MM.1S (cell line): ENCODE data around the gene LIFR.

Experiments used
- EZH2 ChIP-seq: fragments of 300-600 bp; sonication (generic); optimal IDR thresholded peaks from 2 replicates; pipeline ENCODE3; 2017; ENCODE audit warnings: low read depth, mild to moderate bottlenecking, antibody characterized with exemption, low read length, mixed read lengths
- EZH2phosphoT487 ChIP-seq: fragments of 300-600 bp; sonication (generic); IDR thresholded peaks from 2 replicates; pipeline ENCODE4 v1.6.1; 2018; ENCODE audit warnings: antibody characterized with exemption, low read length
- TF ChIP-seq, protein P1 (sequence below): fragments of 300-600 bp; sonication (generic); IDR thresholded peaks from 2 replicates; pipeline ENCODE4 v1.5.1; 2016; ENCODE audit warnings: antibody characterized with exemption, low read length, mixed read lengths

DNA sequence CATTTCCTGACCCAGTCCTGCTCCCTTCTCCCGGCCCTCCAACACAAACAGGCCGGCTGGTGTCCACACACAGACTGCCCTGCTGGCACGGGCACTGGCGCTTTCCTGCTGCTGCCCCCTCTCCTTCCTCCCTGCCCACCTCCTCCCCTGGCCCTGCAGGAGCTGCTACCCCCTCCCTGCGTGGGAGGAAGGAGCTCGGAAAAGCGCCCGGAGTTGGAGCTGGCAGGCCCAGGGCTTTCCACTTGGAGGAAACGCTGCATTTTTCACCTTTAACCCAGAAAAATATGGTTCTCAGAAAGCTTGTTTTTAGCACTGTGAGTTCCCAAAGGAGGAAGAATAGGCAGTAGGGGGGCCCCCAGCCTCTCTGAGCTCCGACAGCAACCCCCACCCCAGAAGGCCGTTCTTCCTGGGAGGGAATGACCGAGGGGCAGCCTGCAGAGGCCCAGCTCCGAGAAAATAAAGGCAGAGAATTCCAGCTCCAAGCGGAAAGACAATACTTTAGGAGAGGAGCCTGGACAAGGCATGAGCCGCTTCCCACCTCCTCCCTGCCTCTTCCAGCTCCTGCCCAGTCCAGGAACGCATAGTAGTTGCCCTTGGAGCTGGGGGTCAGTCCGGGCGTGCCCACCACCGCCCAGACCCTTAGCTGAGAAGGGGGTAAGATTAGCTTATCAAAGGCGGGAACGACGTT lies 88.9 kb downstream of the LIFR start:
- TF ChIP-seq, protein P1, sequence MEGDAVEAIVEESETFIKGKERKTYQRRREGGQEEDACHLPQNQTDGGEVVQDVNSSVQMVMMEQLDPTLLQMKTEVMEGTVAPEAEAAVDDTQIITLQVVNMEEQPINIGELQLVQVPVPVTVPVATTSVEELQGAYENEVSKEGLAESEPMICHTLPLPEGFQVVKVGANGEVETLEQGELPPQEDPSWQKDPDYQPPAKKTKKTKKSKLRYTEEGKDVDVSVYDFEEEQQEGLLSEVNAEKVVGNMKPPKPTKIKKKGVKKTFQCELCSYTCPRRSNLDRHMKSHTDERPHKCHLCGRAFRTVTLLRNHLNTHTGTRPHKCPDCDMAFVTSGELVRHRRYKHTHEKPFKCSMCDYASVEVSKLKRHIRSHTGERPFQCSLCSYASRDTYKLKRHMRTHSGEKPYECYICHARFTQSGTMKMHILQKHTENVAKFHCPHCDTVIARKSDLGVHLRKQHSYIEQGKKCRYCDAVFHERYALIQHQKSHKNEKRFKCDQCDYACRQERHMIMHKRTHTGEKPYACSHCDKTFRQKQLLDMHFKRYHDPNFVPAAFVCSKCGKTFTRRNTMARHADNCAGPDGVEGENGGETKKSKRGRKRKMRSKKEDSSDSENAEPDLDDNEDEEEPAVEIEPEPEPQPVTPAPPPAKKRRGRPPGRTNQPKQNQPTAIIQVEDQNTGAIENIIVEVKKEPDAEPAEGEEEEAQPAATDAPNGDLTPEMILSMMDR, result no peak
- TF ChIP-seq EZH2phosphoT487 (no peak), EZH2 (no peak)
